Endothelial cell of umbilical vein (primary cell): ENCODE results near the gene GPR183. TPM values are rescaled to one million over a fixed set of nuclear protein-coding genes. Genes with fewer than 3 reads are reported as not detected.

ENCODE experiments used
- BruUV-seq: library from RNA; stranded (reverse); fragments of 400-500 nt; replicated peaks from 2 replicates; lab custom pipeline; 2021; lab: Mats Ljungman, UMichigan
- CTCF ChIA-PET: fragments of 300-600, 350-600 bp; sonication (Branson Sonifier 250); formaldehyde crosslinking; loops from one replicate; lab custom pipeline; 2021; ENCODE audit warnings: antibody characterized with exemption, inconsistent platforms; lab: Charles Lee
- POLR2A ChIA-PET: fragments of 300-600, 350-600 bp; sonication (Branson Sonifier 250); formaldehyde crosslinking; loops from one replicate; lab custom pipeline; 2021; ENCODE audit warnings: antibody characterized with exemption, inconsistent platforms; lab: Charles Lee
- DNase-seq: peaks from one replicate; pipeline ENCODE4 v3.0.0-alpha.2; 2011; ENCODE audit warnings: low read depth, low spot score
- FAIRE-seq: peaks from 2 replicates; lab custom pipeline; 2011; peaks lifted over from hg19 to GRCh38; lab: Jason Lieb, UNC
- H2AFZ ChIP-seq: 2 replicates; pipeline ENCODE4 v1.6.0; 2012; ENCODE audit warnings: low read depth, low read length, control low read depth, inconsistent platforms
- H3K27ac ChIP-seq: 2 replicates; pipeline ENCODE4 v1.5.1; 2011; ENCODE audit warnings: low read depth, mild to moderate bottlenecking, control low read depth, low read length, moderate library complexity; ENCODE audit not compliant: insufficient read depth
- H3K27me3 ChIP-seq, 2 experiments: 2 replicates each; pipeline versions ENCODE4 v1.6.0 to v1.6.1; 2011; ENCODE audit warnings: low read length in 2 of 2, mixed read lengths in 1 of 2; ENCODE audit not compliant: control insufficient read depth in 2 of 2, insufficient read depth in 2 of 2
- H3K36me3 ChIP-seq, 2 experiments: 2 replicates in 1 of 2; 3 replicates in 1 of 2; pipeline ENCODE4 v1.5.1; 2011; ENCODE audit warnings: low read length in 2 of 2, mild to moderate bottlenecking in 1 of 2, moderate library complexity in 1 of 2; ENCODE audit not compliant: control insufficient read depth in 2 of 2, insufficient read depth in 2 of 2; ENCODE audit errors: extremely low read depth in 1 of 2
- H3K4me1 ChIP-seq: 3 replicates; pipeline ENCODE4 v1.5.1; 2011; ENCODE audit warnings: mild to moderate bottlenecking, low read length; ENCODE audit not compliant: control insufficient read depth, insufficient read depth; ENCODE audit errors: extremely low read depth
- H3K4me2 ChIP-seq: 2 replicates; pipeline ENCODE4 v1.6.1; 2011; ENCODE audit warnings: low read length, control low read depth, mixed read lengths; ENCODE audit not compliant: insufficient read depth
- H3K4me3 ChIP-seq, 3 experiments: fragments of 200-600 bp in 1 of 3; sonication (generic), shearing (Covaris generic) in 1 of 3; replicated peaks in 1 of 3; 2 replicates each; pipeline ENCODE4 v1.5.1; 2011 to 2016; ENCODE audit warnings: control low read depth in 3 of 3, low read length in 3 of 3, mild to moderate bottlenecking in 2 of 3, inconsistent platforms in 1 of 3, low read depth in 1 of 3, moderate library complexity in 1 of 3; ENCODE audit not compliant: insufficient read depth in 1 of 3
- H3K79me2 ChIP-seq: 2 replicates; pipeline ENCODE4 v1.6.0; 2012; ENCODE audit warnings: low read length, inconsistent platforms; ENCODE audit not compliant: control insufficient read depth, insufficient read depth
- H3K9ac ChIP-seq: replicated peaks from 2 replicates; pipeline ENCODE3; 2011; ENCODE audit warnings: low read length, control low read depth; ENCODE audit not compliant: insufficient read depth; ENCODE audit errors: extremely low read depth
- H3K9me1 ChIP-seq: replicated peaks from 3 replicates; pipeline ENCODE4 v1.6.0; 2011; ENCODE audit warnings: mild to moderate bottlenecking, low read length; ENCODE audit not compliant: control insufficient read depth, insufficient read depth; ENCODE audit errors: extremely low read depth
- H3K9me3 ChIP-seq: replicated peaks from 2 replicates; pipeline ENCODE4 v1.5.1; 2012; ENCODE audit warnings: low read length, inconsistent platforms; ENCODE audit not compliant: control insufficient read depth, insufficient read depth
- H4K20me1 ChIP-seq: replicated peaks from 2 replicates; pipeline ENCODE3; 2011; ENCODE audit warnings: mild to moderate bottlenecking, low read length; ENCODE audit not compliant: control insufficient read depth, insufficient read depth; ENCODE audit errors: extremely low read depth
- EZH2 ChIP-seq: IDR thresholded peaks from 2 replicates; pipeline ENCODE4 v1.6.1; 2012; ENCODE audit warnings: borderline replicate concordance, low read depth, mild to moderate bottlenecking, moderate library complexity, low read length, inconsistent platforms; ENCODE audit not compliant: severe bottlenecking
- FOS ChIP-seq: IDR thresholded peaks from 2 replicates; pipeline ENCODE4 v1.6.1; 2011; ENCODE audit warnings: mild to moderate bottlenecking, low read length, moderate library complexity, borderline replicate concordance; ENCODE audit not compliant: insufficient read depth
- GATA2 ChIP-seq: IDR thresholded peaks from 2 replicates; pipeline ENCODE4 v1.7.0; 2011; ENCODE audit warnings: low read depth, mild to moderate bottlenecking, moderate library complexity, mixed read lengths, low read length; ENCODE audit not compliant: insufficient read length, insufficient read depth
- JUN ChIP-seq: IDR thresholded peaks from 2 replicates; pipeline ENCODE4 v1.6.1; 2011; ENCODE audit warnings: borderline replicate concordance, low read depth; ENCODE audit not compliant: insufficient read length, insufficient read depth
- MYC ChIP-seq: IDR thresholded peaks from one replicate; pipeline ENCODE4 v1.6.1; 2011; ENCODE audit warnings: mild to moderate bottlenecking, low read depth, low read length
- POLR2A ChIP-seq: IDR thresholded peaks from 2 replicates; pipeline ENCODE4 v1.6.1; 2012; ENCODE audit warnings: low read depth, mild to moderate bottlenecking, control low read depth, low read length
- POLR2AphosphoS5 ChIP-seq: IDR thresholded peaks from 2 replicates; pipeline ENCODE4 v1.6.1; 2012; ENCODE audit warnings: low read depth, mild to moderate bottlenecking, control low read depth, low read length, moderate library complexity; ENCODE audit not compliant: insufficient read depth
- dilution Hi-C: fragments of 300-500 bp; cut with MboI; formaldehyde crosslinking; loops from one replicate; pipeline ENCODE4 v1.15.0; 2019; ENCODE audit warnings: low sequenced_read_pairs; ENCODE audit not compliant: extremely low pct_ligation_motif_present
- intact Hi-C: fragments of 100-400 bp; cut with micrococcal nuclease; formaldehyde crosslinking; loops from one replicate; pipeline ENCODE4 v1.10.0; 2022
- polyA plus RNA-seq, 4 experiments: library from polyadenylated mRNA; depleted of rRNA in 3 of 4; stranded (reverse) in 3 of 4; unstranded in 1 of 4; fragments of >200 nt; gene quantifications; 2 replicates each; pipeline versions ENCODE4 v1.2.1 to v1.2.3, GENCODE V29; 2011 to 2012; ENCODE audit warnings: missing spikeins in 1 of 4
- total RNA-seq: library from RNA; stranded (reverse); gene quantifications from 2 replicates; pipeline ENCODE4 v1.2.3, GENCODE V29; 2021
- TF ChIP-seq, protein P1 (sequence below): IDR thresholded peaks from 2 replicates; pipeline ENCODE4 v1.6.1; 2011; ENCODE audit not compliant: insufficient read depth, insufficient read length
- TF ChIP-seq, protein P2 (sequence below), 2 donors: IDR thresholded peaks; 1 replicate in 1 of 2; 2 replicates in 1 of 2; pipeline ENCODE4 v1.5.1; 2011; ENCODE audit warnings: low read length in 2 of 2, mild to moderate bottlenecking in 2 of 2, moderate library complexity in 2 of 2, control low read depth in 1 of 2, inconsistent platforms in 1 of 2, low read depth in 1 of 2; ENCODE audit not compliant: insufficient read depth in 1 of 2; ENCODE audit errors: extremely low read depth in 1 of 2

Gene GPR183
- total and polyA plus RNA-seq, 2 donors (not counting 3 experiments of a cell fraction or from before 2014, with no cell fraction given): 0.23 TPM; not detected in 1

DNA sequence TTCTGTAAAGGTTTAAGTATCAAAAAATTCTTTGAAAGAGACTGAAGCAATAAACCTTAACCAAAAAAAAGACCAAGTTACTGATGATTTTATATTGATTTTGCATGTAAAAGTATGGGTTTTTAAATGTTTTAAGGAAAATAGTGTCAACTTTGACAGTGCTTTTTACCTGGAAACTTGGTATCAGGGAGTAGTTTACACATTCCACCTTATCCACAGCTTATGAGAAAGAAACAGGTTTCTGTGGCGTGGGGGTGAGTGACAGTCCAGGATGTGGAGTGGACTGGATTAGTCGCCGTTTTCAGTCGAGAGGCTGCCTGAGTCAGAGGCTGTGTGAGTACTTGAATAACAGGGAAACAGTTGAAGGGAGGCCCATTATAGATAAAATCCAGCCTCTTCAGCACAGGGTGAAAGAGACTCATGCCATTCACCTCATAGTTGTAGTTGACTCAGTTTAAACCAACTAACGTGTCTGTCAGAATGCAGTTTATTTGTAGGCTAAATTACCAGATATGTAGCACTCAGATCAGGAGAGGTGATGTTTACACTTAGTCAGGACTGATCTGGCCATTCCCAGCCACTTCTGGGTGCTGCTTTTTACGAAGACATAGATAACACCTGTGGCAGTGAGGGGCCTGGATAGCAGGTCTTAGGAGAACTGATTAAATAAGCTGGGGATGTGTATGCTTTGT lies 595 bp upstream of the GPR183 start:
- no TSS peak for BruUV-seq
- CTCF ChIA-PET: interaction anchor here (1.1 to 1.6 kb wide), 4 partner anchors 37 to 80 kb away, joined by 3 to 4 read pairs (median 4); no protein-coding TSS in a partner anchor
- dilution Hi-C loops (no loop called here), intact Hi-C loops (no loop called here)
- no peaks in the 10 kb centered on the region for H3K9me1 ChIP-seq
- H3K4me2 ChIP-seq: peak overlapping the region; percentile 33
- no peak overlapping the region for H2AFZ ChIP-seq
- H3K27me3 ChIP-seq: no peaks in the 10 kb centered on the region
- peak overlapping the region; percentile 79 for H3K27ac ChIP-seq
- POLR2A ChIA-PET: no interaction called here
- DNase-seq (peak; percentile 84), FAIRE-seq (peak; percentile 77)
- H3K36me3 ChIP-seq: no peaks in the 10 kb centered on the region
- H3K4me3 ChIP-seq: no peak overlapping the region
- H3K79me2 ChIP-seq: no peaks in the 10 kb centered on the region
- TF ChIP-seq POLR2A (no peak), FOS (peak; percentile 20), GATA2 (no peak), MYC (no peak), EZH2 (no peak), POLR2AphosphoS5 (no peak), JUN (no peak)
- TF ChIP-seq, protein P1, sequence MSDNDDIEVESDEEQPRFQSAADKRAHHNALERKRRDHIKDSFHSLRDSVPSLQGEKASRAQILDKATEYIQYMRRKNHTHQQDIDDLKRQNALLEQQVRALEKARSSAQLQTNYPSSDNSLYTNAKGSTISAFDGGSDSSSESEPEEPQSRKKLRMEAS: no peak
- TF ChIP-seq, protein P2, sequence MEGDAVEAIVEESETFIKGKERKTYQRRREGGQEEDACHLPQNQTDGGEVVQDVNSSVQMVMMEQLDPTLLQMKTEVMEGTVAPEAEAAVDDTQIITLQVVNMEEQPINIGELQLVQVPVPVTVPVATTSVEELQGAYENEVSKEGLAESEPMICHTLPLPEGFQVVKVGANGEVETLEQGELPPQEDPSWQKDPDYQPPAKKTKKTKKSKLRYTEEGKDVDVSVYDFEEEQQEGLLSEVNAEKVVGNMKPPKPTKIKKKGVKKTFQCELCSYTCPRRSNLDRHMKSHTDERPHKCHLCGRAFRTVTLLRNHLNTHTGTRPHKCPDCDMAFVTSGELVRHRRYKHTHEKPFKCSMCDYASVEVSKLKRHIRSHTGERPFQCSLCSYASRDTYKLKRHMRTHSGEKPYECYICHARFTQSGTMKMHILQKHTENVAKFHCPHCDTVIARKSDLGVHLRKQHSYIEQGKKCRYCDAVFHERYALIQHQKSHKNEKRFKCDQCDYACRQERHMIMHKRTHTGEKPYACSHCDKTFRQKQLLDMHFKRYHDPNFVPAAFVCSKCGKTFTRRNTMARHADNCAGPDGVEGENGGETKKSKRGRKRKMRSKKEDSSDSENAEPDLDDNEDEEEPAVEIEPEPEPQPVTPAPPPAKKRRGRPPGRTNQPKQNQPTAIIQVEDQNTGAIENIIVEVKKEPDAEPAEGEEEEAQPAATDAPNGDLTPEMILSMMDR (IDR thresholded peaks at IDR 0.05; ENCODE audit: extremely low read depth in 1 of 2, insufficient read depth in 1 of 2, low read depth in 1 of 2, low read length in 2 of 2): no peak
- no peaks in the 10 kb centered on the region for H3K9me3 ChIP-seq
- no peaks in the 10 kb centered on the region for H4K20me1 ChIP-seq
- peaks cover 17% of the 10 kb centered on the region for H3K4me1 ChIP-seq
- H3K9ac ChIP-seq: peak overlapping the region; percentile 44
